ENCODE measurements around the gene SLC8A1. TPM values are rescaled to one million over a fixed set of nuclear protein-coding genes. Genes with fewer than 3 reads are reported as not detected.

The SLC8A1 gene
- total RNA-seq, 1 donor from 2014 or later, result 9.6 TPM

GRCh38 chr2:40257340-40258134 lies 194.4 kb downstream of the SLC8A1 start:
- no peak for DNase-seq (ENCODE audit: low spot score)
- Mint-ChIP-seq H3K9me3 (no peaks in the 10 kb centered on the region), H3K4me3 (no peak overlapping the region), H3K36me3 (no peaks in the 10 kb centered on the region), H3K4me1 (no peaks in the 10 kb centered on the region), H3K27me3 (ENCODE audit: insufficient read depth, low read depth) (no peaks in the 10 kb centered on the region), H3K27ac (no peak overlapping the region)
- Histone ChIP-seq H3K27me3 (no peaks in the 10 kb centered on the region), H3F3A (ENCODE audit: low read depth) (no peaks in the 10 kb centered on the region), H3K4me3 (no peak overlapping the region), H4K20me1 (ENCODE audit: low read depth) (no peaks in the 10 kb centered on the region), H3K36me3 (no peaks in the 10 kb centered on the region), H2AFZ (replicated peaks) (no peak overlapping the region), H3K9ac (no peak overlapping the region), H3K27ac (no peak overlapping the region), H3K4me2 (no peak overlapping the region), H3K4me1 (no peaks in the 10 kb centered on the region), H3K9me3 (ENCODE audit: low read depth) (no peaks in the 10 kb centered on the region), H3K79me2 (ENCODE audit: low read depth) (no peaks in the 10 kb centered on the region)
- TF ChIP-seq EZH2 (IDR thresholded peaks at IDR 0.05), result no peak
- TF ChIP-seq CTCF (IDR thresholded peaks at IDR 0.05), result no peak
- no peak for TF ChIP-seq EZH2phosphoT487 (IDR thresholded peaks at IDR 0.05)

- no peaks in the 10 kb centered on the region for H3K9me3 Mint-ChIP-seq
- H3K36me3 Mint-ChIP-seq, result no peaks in the 10 kb centered on the region
- H3K36me3 ChIP-seq, result no peaks in the 10 kb centered on the region
- H3K27me3 Mint-ChIP-seq (ENCODE audit: insufficient read depth, low read depth), result no peaks in the 10 kb centered on the region
- H3K27ac ChIP-seq, result no peak overlapping the region
- H3F3A ChIP-seq (ENCODE audit: low read depth), result no peaks in the 10 kb centered on the region
- H4K20me1 ChIP-seq (ENCODE audit: low read depth), result no peaks in the 10 kb centered on the region
- H2AFZ ChIP-seq (replicated peaks), result no peak overlapping the region
- TF ChIP-seq CTCF (IDR thresholded peaks at IDR 0.05), result peak; percentile 44
- TF ChIP-seq EZH2phosphoT487 (IDR thresholded peaks at IDR 0.05), result no peak
- no peaks in the 10 kb centered on the region for H3K9me3 ChIP-seq (ENCODE audit: low read depth)
- peak; percentile 55 for DNase-seq (ENCODE audit: low spot score)
- H3K4me2 ChIP-seq, result no peak overlapping the region
- H3K4me1 ChIP-seq, result peaks cover 2% of the 10 kb centered on the region
- H3K79me2 ChIP-seq (ENCODE audit: low read depth), result no peaks in the 10 kb centered on the region
- no peaks in the 10 kb centered on the region for H3K27me3 ChIP-seq
- H3K4me3 Mint-ChIP-seq, result no peak overlapping the region
- peaks cover 5% of the 10 kb centered on the region for H3K4me1 Mint-ChIP-seq
- no peak overlapping the region for H3K4me3 ChIP-seq
- no peak overlapping the region for H3K27ac Mint-ChIP-seq
- H3K9ac ChIP-seq, result no peak overlapping the region
These were observed 195.2 kb downstream of the SLC8A1 start for GRCh38 chr2:40256649-40257048.

GRCh38 chr2:40256008-40256407 lies 195.9 kb downstream of the SLC8A1 start:
- H3K4me2 ChIP-seq, result no peak overlapping the region
- no peaks in the 10 kb centered on the region for H4K20me1 ChIP-seq (ENCODE audit: low read depth)
- H3K36me3 Mint-ChIP-seq, result no peaks in the 10 kb centered on the region
- no peaks in the 10 kb centered on the region for H3K27me3 ChIP-seq
- DNase-seq (ENCODE audit: low spot score), result no peak
- TF ChIP-seq CTCF (IDR thresholded peaks at IDR 0.05) (no peak), EZH2phosphoT487 (IDR thresholded peaks at IDR 0.05) (no peak), EZH2 (IDR thresholded peaks at IDR 0.05) (no peak)
- no peak overlapping the region for H2AFZ ChIP-seq (replicated peaks)
- no peak overlapping the region for H3K27ac Mint-ChIP-seq
- H3K9me3 Mint-ChIP-seq, result no peaks in the 10 kb centered on the region
- H3K9me3 ChIP-seq (ENCODE audit: low read depth), result no peaks in the 10 kb centered on the region
- H3K9ac ChIP-seq, result no peak overlapping the region
- H3K4me1 ChIP-seq, result peaks cover 8% of the 10 kb centered on the region
- no peaks in the 10 kb centered on the region for H3K79me2 ChIP-seq (ENCODE audit: low read depth)
- no peaks in the 10 kb centered on the region for H3K36me3 ChIP-seq
- no peak overlapping the region for H3K4me3 Mint-ChIP-seq
- no peak overlapping the region for H3K4me3 ChIP-seq
- H3K27me3 Mint-ChIP-seq (ENCODE audit: insufficient read depth, low read depth), result no peaks in the 10 kb centered on the region
- no peaks in the 10 kb centered on the region for H3F3A ChIP-seq (ENCODE audit: low read depth)
- no peak overlapping the region for H3K27ac ChIP-seq
- peaks cover 12% of the 10 kb centered on the region for H3K4me1 Mint-ChIP-seq

All from neural progenitor cell (in vitro differentiated cells).